DMS114 treated with DMSO at 0.1 percent for 48 hours (cell line): ENCODE results near the gene YTHDF1.
"Not testable (repeated sequence)": the region's sequence is repeated elsewhere in the genome, so short reads cannot be mapped to it uniquely, and the experiment has no call there.

Source experiments
- DNase-seq: peaks from one replicate; lab custom pipeline; 2025; ENCODE audit not compliant: unreplicated experiment; lab: John Stamatoyannopoulos, UW

YTHDF1 gene

GRCh38 chr20:63173552-63174191, 42.3 kb downstream of the YTHDF1 start:
- DNase-seq, result no peak

- no peak for DNase-seq
Observed at GRCh38 chr20:63172726-63173125, 43.2 kb downstream of the YTHDF1 start.

GRCh38 chr20:63171991-63172390, 43.9 kb downstream of the YTHDF1 start:
- DNase-seq, result no peak

GRCh38 chr20:63169681-63170080, 46.2 kb downstream of the YTHDF1 start:
- DNase-seq, result no peak

GRCh38 chr20:63168861-63169260, 47.1 kb downstream of the YTHDF1 start:
- no peak for DNase-seq

- no peak for DNase-seq
Observed at GRCh38 chr20:63167918-63168520, 47.9 kb downstream of the YTHDF1 start.

GRCh38 chr20:63167026-63167917, 48.7 kb downstream of the YTHDF1 start:
- no peak for DNase-seq

- no peak for DNase-seq
Observed at GRCh38 chr20:63166193-63167020, 49.5 kb downstream of the YTHDF1 start.

- no peak for DNase-seq
Observed at GRCh38 chr20:63165356-63166192, 50.4 kb downstream of the YTHDF1 start.

- DNase-seq, result no peak
Observed at GRCh38 chr20:63164484-63165355, 51.2 kb downstream of the YTHDF1 start.

GRCh38 chr20:63163596-63164483, 52.1 kb downstream of the YTHDF1 start:
- DNase-seq, result no peak

- no peak for DNase-seq
Observed at GRCh38 chr20:63163171-63163570, 52.8 kb downstream of the YTHDF1 start.

GRCh38 chr20:63162206-63162795, 53.6 kb downstream of the YTHDF1 start:
- DNase-seq, result no peak

GRCh38 chr20:63161176-63161651, 54.7 kb downstream of the YTHDF1 start:
- DNase-seq, result no peak

- DNase-seq, result no peak
Observed at GRCh38 chr20:63160641-63161175, 55.2 kb downstream of the YTHDF1 start.

GRCh38 chr20:63159826-63160640, 55.9 kb downstream of the YTHDF1 start:
- DNase-seq, result no peak

- DNase-seq, result not testable (repeated sequence)
Observed at GRCh38 chr20:63159251-63159650, 56.7 kb downstream of the YTHDF1 start.
